Measurements from ENCODE around the gene CAPN1. TPM values are rescaled to one million over a fixed set of nuclear protein-coding genes. Genes with fewer than 3 reads are reported as not detected.

The CAPN1 gene
- total RNA-seq, 1 experiment from 2014 or later, result 256 TPM

DNA sequence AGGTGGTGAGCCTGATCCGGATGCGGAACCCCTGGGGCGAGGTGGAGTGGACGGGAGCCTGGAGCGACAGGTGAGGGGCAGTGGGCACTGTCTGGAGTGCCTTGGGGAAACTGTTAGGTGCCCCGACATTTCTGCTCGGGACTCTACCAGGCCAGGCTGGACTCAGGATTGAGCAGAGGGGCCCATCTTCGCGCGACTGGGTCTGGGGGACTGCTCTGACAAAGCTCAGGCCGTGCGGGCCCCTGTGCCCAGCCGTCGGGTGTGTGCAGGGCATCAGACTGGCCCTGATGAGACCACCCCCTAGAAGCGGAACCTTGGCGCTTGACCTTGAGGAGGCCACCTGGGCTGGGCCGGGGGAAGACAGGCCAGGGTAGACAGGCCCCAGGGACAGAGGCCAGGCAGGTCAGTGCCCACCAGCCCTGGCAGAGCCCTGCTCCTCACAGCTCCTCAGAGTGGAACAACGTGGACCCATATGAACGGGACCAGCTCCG lies 6.3 kb downstream of the CAPN1 start:
- H3K27ac ChIP-seq (ENCODE audit: low read length), result no peak overlapping the region
- ChIA-PET CTCF (no interaction called here), POLR2A (no interaction called here)
- ATAC-seq, result no peak
- peaks cover 5% of the 10 kb centered on the region; the same call in 1 of the 2 replicates for H3K4me1 ChIP-seq (ENCODE audit: control insufficient read depth, insufficient read depth, low read length)
- no peak for DNase-seq (ENCODE audit: low read depth, low spot score)
- BruUV-seq (replicated peaks), result no TSS peak
- in situ Hi-C loops (cut with HindIII; ENCODE audit: low pct_unique_long_range_greater_than_20kb, low sequenced_read_pairs) (no loop called here), intact Hi-C loops (cut with micrococcal nuclease; ENCODE audit: unreplicated experiment) (loop anchor here (10.0 kb wide), 1 partner anchor 53 kb away; the partner anchor contains the start of gene SYVN1)
- TF ChIP-seq SIN3A (IDR thresholded peaks at IDR 0.05; ENCODE audit: borderline replicate concordance, insufficient read depth, low read depth, low read length), result no peak
- no peak for TF ChIP-seq TCF7L2 (IDR thresholded peaks at IDR 0.05; ENCODE audit: low read depth, low read length)
- TF ChIP-seq, protein P1, sequence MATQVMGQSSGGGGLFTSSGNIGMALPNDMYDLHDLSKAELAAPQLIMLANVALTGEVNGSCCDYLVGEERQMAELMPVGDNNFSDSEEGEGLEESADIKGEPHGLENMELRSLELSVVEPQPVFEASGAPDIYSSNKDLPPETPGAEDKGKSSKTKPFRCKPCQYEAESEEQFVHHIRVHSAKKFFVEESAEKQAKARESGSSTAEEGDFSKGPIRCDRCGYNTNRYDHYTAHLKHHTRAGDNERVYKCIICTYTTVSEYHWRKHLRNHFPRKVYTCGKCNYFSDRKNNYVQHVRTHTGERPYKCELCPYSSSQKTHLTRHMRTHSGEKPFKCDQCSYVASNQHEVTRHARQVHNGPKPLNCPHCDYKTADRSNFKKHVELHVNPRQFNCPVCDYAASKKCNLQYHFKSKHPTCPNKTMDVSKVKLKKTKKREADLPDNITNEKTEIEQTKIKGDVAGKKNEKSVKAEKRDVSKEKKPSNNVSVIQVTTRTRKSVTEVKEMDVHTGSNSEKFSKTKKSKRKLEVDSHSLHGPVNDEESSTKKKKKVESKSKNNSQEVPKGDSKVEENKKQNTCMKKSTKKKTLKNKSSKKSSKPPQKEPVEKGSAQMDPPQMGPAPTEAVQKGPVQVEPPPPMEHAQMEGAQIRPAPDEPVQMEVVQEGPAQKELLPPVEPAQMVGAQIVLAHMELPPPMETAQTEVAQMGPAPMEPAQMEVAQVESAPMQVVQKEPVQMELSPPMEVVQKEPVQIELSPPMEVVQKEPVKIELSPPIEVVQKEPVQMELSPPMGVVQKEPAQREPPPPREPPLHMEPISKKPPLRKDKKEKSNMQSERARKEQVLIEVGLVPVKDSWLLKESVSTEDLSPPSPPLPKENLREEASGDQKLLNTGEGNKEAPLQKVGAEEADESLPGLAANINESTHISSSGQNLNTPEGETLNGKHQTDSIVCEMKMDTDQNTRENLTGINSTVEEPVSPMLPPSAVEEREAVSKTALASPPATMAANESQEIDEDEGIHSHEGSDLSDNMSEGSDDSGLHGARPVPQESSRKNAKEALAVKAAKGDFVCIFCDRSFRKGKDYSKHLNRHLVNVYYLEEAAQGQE (IDR thresholded peaks at IDR 0.05; ENCODE audit: insufficient read depth in 1 of 2, low read depth in 2 of 2, low read length in 1 of 2), result no peak
- TF ChIP-seq POLR2AphosphoS5 (IDR thresholded peaks at IDR 0.05; ENCODE audit: low read depth, low read length), result no peak
- TF ChIP-seq, protein P2, sequence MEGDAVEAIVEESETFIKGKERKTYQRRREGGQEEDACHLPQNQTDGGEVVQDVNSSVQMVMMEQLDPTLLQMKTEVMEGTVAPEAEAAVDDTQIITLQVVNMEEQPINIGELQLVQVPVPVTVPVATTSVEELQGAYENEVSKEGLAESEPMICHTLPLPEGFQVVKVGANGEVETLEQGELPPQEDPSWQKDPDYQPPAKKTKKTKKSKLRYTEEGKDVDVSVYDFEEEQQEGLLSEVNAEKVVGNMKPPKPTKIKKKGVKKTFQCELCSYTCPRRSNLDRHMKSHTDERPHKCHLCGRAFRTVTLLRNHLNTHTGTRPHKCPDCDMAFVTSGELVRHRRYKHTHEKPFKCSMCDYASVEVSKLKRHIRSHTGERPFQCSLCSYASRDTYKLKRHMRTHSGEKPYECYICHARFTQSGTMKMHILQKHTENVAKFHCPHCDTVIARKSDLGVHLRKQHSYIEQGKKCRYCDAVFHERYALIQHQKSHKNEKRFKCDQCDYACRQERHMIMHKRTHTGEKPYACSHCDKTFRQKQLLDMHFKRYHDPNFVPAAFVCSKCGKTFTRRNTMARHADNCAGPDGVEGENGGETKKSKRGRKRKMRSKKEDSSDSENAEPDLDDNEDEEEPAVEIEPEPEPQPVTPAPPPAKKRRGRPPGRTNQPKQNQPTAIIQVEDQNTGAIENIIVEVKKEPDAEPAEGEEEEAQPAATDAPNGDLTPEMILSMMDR (IDR thresholded peaks at IDR 0.05), result no peak
- no peak overlapping the region for H3K4me3 ChIP-seq (ENCODE audit: low read depth in 2 of 2, low read length in 2 of 2)
- H3K36me3 ChIP-seq (ENCODE audit: control insufficient read depth, insufficient read depth, low read length), result peaks cover 2% of the 10 kb centered on the region; the same call in 1 of the 2 replicates
- no peaks in the 10 kb centered on the region for H3K27me3 ChIP-seq (ENCODE audit: control insufficient read depth, insufficient read depth, low read length)
- H3K9me3 ChIP-seq (ENCODE audit: control insufficient read depth, insufficient read depth, low read depth, low read length), result no peaks in the 10 kb centered on the region

DNA sequence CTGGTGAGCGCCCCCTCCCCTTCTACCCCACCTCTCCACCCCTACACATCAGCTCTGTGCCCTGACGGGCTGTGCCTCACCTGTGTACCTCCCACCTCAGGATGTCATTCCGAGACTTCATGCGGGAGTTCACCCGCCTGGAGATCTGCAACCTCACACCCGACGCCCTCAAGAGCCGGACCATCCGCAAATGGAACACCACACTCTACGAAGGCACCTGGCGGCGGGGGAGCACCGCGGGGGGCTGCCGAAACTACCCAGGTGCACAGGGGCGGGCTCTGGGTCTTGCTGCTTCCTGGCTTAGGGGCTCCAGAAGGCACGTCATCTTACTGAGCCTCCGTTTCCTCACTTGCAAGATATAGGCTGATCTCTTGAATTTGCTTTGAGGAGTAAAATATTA lies 6.8 kb downstream of the CAPN1 start:
- intact Hi-C loops (cut with micrococcal nuclease; ENCODE audit: unreplicated experiment), result loop anchor here (10.0 kb wide), 1 partner anchor 54 kb away; the partner anchor contains the start of gene SYVN1
- ChIA-PET CTCF (no interaction called here), POLR2A (no interaction called here)
- DNase-seq (ENCODE audit: low read depth, low spot score) (no peak), ATAC-seq (no peak)
- no peaks in the 10 kb centered on the region for H3K27me3 ChIP-seq (ENCODE audit: control insufficient read depth, insufficient read depth, low read length)
- in situ Hi-C loops (cut with HindIII; ENCODE audit: low pct_unique_long_range_greater_than_20kb, low sequenced_read_pairs), result no loop called here
- TF ChIP-seq POLR2AphosphoS5 (IDR thresholded peaks at IDR 0.05; ENCODE audit: low read depth, low read length) (no peak), SIN3A (IDR thresholded peaks at IDR 0.05; ENCODE audit: borderline replicate concordance, insufficient read depth, low read depth, low read length) (no peak), TCF7L2 (IDR thresholded peaks at IDR 0.05; ENCODE audit: low read depth, low read length) (no peak)
- TF ChIP-seq, protein P1 (IDR thresholded peaks at IDR 0.05; ENCODE audit: insufficient read depth in 1 of 2, low read depth in 2 of 2, low read length in 1 of 2), result no peak
- TF ChIP-seq, protein P2 (IDR thresholded peaks at IDR 0.05), result no peak
- H3K4me3 ChIP-seq (ENCODE audit: low read depth in 2 of 2, low read length in 2 of 2), result no peak overlapping the region
- 0 out of 2 replicates have a peak, but pooled peaks cover under 1% of the 10 kb centered on the region for H3K4me1 ChIP-seq (ENCODE audit: control insufficient read depth, insufficient read depth, low read length)
- no peaks in the 10 kb centered on the region for H3K9me3 ChIP-seq (ENCODE audit: control insufficient read depth, insufficient read depth, low read depth, low read length)
- no TSS peak for BruUV-seq (replicated peaks)
- no peak overlapping the region for H3K27ac ChIP-seq (ENCODE audit: low read length)
- peaks cover 2% of the 10 kb centered on the region; the same call in 1 of the 2 replicates for H3K36me3 ChIP-seq (ENCODE audit: control insufficient read depth, insufficient read depth, low read length)

Data from Panc1 (cell line).